HepG2 (cell line): Measurements from ENCODE around the gene SLTM. TPM values are rescaled to one million over a fixed set of nuclear protein-coding genes. Genes with fewer than 3 reads are reported as not detected.
A peak's percentile ranks its signal among the peaks of the same experiment; 100 is the strongest.

Experiments
- CREBL2 ChIP-seq: sonication (generic); formaldehyde crosslinking; IDR thresholded peaks from 2 replicates; pipeline ENCODE4 v1.8.1; 2023; ENCODE audit warnings: missing genetic modification reagents, mild to moderate bottlenecking, borderline replicate concordance
- GPBP1L1 ChIP-seq: sonication (generic); formaldehyde crosslinking; IDR thresholded peaks from 2 replicates; pipeline ENCODE4 v1.5.0; 2020; ENCODE audit warnings: mild to moderate bottlenecking, missing genetic modification reagents
- PCBP1 ChIP-seq: fragments of 200-400 bp; formaldehyde crosslinking; IDR thresholded peaks from 2 replicates; pipeline ENCODE4 v1.6.1; 2017; ENCODE audit warnings: mild to moderate bottlenecking, low read depth, low read length, borderline replicate concordance
- RXRB ChIP-seq: IDR thresholded peaks from 2 replicates; pipeline ENCODE4 v1.6.1; 2016; ENCODE audit warnings: borderline replicate concordance, missing genetic modification reagents, missing compliant biosample characterization
- STAG1 ChIP-seq: sonication (generic); formaldehyde crosslinking; IDR thresholded peaks from 2 replicates; pipeline ENCODE4 v1.4.0; 2020; ENCODE audit warnings: missing genetic modification reagents
- TRIM22 ChIP-seq: fragments of 450-650 bp; IDR thresholded peaks from 2 replicates; pipeline ENCODE4 v1.6.1; 2017
- U2AF1 ChIP-seq: fragments of 200-400 bp; formaldehyde crosslinking; optimal IDR thresholded peaks from 2 replicates; pipeline ENCODE3; 2017; ENCODE audit warnings: mild to moderate bottlenecking, low read depth, low read length
- ZC3H13 ChIP-seq: sonication (generic); formaldehyde crosslinking; IDR thresholded peaks from 2 replicates; pipeline ENCODE4 v1.8.1; 2023; ENCODE audit warnings: mild to moderate bottlenecking, missing genetic modification reagents, moderate library complexity
- ZNF34 ChIP-seq: sonication (generic); formaldehyde crosslinking; IDR thresholded peaks from 2 replicates; pipeline ENCODE4 v1.4.0; 2020; ENCODE audit warnings: mild to moderate bottlenecking, missing genetic modification reagents, borderline replicate concordance
- ZNF569 ChIP-seq: sonication (generic); formaldehyde crosslinking; IDR thresholded peaks from 2 replicates; pipeline ENCODE4 v1.5.0; 2020; ENCODE audit warnings: mild to moderate bottlenecking, missing genetic modification reagents, moderate library complexity, borderline replicate concordance
- ZNF646 ChIP-seq: sonication (generic); formaldehyde crosslinking; IDR thresholded peaks from 2 replicates; pipeline ENCODE4 v1.9.0; 2021; ENCODE audit warnings: mild to moderate bottlenecking, missing genetic modification reagents
- polyA plus RNA-seq, 8 experiments: library from polyadenylated mRNA; depleted of rRNA in 3 of 8; stranded (reverse) in 7 of 8; unstranded in 1 of 8; fragments of >200 nt; fragmentation: Illumina TruSeq in 4 of 8; extraction: Trizol in 4 of 8; gene quantifications; 2 replicates each; pipeline versions ENCODE4 v1.2.1 to v1.2.3, GENCODE V29; 2011 to 2016; ENCODE audit warnings: low read depth in 4 of 8, missing spikeins in 1 of 8, mixed read lengths in 1 of 8; ENCODE audit not compliant: insufficient read depth in 1 of 8
- total RNA-seq, 5 experiments: library from RNA; depleted of rRNA; stranded (reverse); fragments of >200 nt; fragmentation: Illumina TruSeq; extraction: Trizol; gene quantifications; 2 replicates each; pipeline ENCODE4 v1.2.3, GENCODE V29; 2016; ENCODE audit warnings: low read depth in 1 of 5

SLTM gene
- total and polyA plus RNA-seq, 2 of the 13 experiments (the other 11 are each of a cell fraction or from before 2014, with no cell fraction given), result 22.0 to 64.2 TPM

GRCh38 chr15:58865425-58865880, 68.0 kb downstream of the SLTM start (continued):
- TF ChIP-seq U2AF1, result no peak
- TF ChIP-seq RXRB, result no peak; the same call in 1 of the 2 replicates
- no peak for TF ChIP-seq ZNF34 (CRISPR knock-in tag)
- TF ChIP-seq ZC3H13 (CRISPR knock-in tag), result peak; percentile 2; the same call in 1 of the 2 replicates
- 0 out of 2 replicates have a peak, but pooled peaks have one; percentile 3 for TF ChIP-seq STAG1 (CRISPR knock-in tag)
- peak; percentile 37; the same call in 1 of the 2 replicates for TF ChIP-seq PCBP1
- no peak for TF ChIP-seq ZNF569 (CRISPR knock-in tag)
- TF ChIP-seq ZNF646 (CRISPR knock-in tag), result no peak
- no peak for TF ChIP-seq TRIM22
- no peak for TF ChIP-seq GPBP1L1
- no peak for TF ChIP-seq CREBL2
